HCT116 (cell line): ENCODE measurements around the gene HERC3. TPM values are rescaled to one million over a fixed set of nuclear protein-coding genes. Genes with fewer than 3 reads are reported as not detected.
A peak's percentile ranks its signal among the peaks of the same experiment; 100 is the strongest.

ENCODE experiments used
- ATAC-seq: fragments of 200-7000 bp; cut with Tn5 transposase; 2 replicates; pipeline ENCODE4 v1.9.1; 2020; ENCODE audit warnings: mild to moderate bottlenecking, moderate library complexity
- BruUV-seq: library from RNA; stranded (reverse); fragments of 400-500 nt; replicated peaks from 2 replicates; lab custom pipeline; 2021; lab: Mats Ljungman, UMichigan
- CTCF ChIA-PET: fragments of 300-600 bp; sonication (Branson Sonifier 250); formaldehyde crosslinking; loops from one replicate; lab custom pipeline; 2021; ENCODE audit warnings: antibody characterized with exemption; lab: Charles Lee
- POLR2A ChIA-PET: fragments of 300-600, 350-600 bp; sonication (Branson Sonifier 250); formaldehyde crosslinking; loops from one replicate; lab custom pipeline; 2021; ENCODE audit warnings: antibody characterized with exemption; lab: Charles Lee
- RAD21 ChIA-PET, 2 experiments: fragments of 300-600 bp; sonication (Branson Sonifier 250); formaldehyde crosslinking; loops; one replicate each; lab custom pipeline; 2023; ENCODE audit warnings: low total read pairs in 2 of 2; ENCODE audit not compliant: uncharacterized antibody in 2 of 2, unreplicated experiment in 2 of 2, low non-redundant PET in 1 of 2; lab: Charles Lee
- DNase-seq: peaks from one replicate; pipeline ENCODE4 v3.0.0-alpha.2; 2010; ENCODE audit warnings: low read depth, low spot score
- H2AFZ ChIP-seq: fragments of 200-600 bp; shearing (Covaris generic), sonication (generic); 2 replicates; pipeline ENCODE4 v1.6.1; 2017; ENCODE audit warnings: low read depth, mixed run types, mixed read lengths, antibody characterized with exemption, low read length; ENCODE audit not compliant: poor library complexity, severe bottlenecking
- H3K27ac ChIP-seq: 2 replicates; pipeline ENCODE4 v1.5.1; 2012; ENCODE audit warnings: low read depth, low read length
- H3K27me3 ChIP-seq: fragments of 200-600 bp; sonication (generic); 2 replicates; pipeline ENCODE4 v1.6.1; 2016; ENCODE audit warnings: mixed run types, low read length, mixed read lengths; ENCODE audit not compliant: insufficient read depth
- H3K36me3 ChIP-seq, 2 experiments: fragments of 200-500 bp in 1 of 2; fragments of 200-600 bp in 1 of 2; sonication (Bioruptor generic) in 1 of 2; sonication (generic) in 1 of 2; 2 replicates each; pipeline versions ENCODE4 v1.5.1 to v1.6.1; 2014 to 2016; ENCODE audit warnings: low read length in 2 of 2, inconsistent platforms in 1 of 2, mixed read lengths in 1 of 2, mixed run types in 1 of 2; ENCODE audit not compliant: insufficient read depth in 2 of 2, control insufficient read depth in 1 of 2
- H3K4me1 ChIP-seq, 2 experiments: fragments of 200-600 bp in 1 of 2; sonication (generic) in 1 of 2; 2 replicates each; pipeline versions ENCODE4 v1.5.1 to v1.6.1; 2012 to 2017; ENCODE audit warnings: low read length in 2 of 2, inconsistent platforms in 1 of 2, mild to moderate bottlenecking in 1 of 2, mixed read lengths in 1 of 2, mixed run types in 1 of 2, moderate library complexity in 1 of 2; ENCODE audit not compliant: insufficient read depth in 2 of 2, control insufficient read depth in 1 of 2
- H3K4me2 ChIP-seq: fragments of 200-600 bp; sonication (generic); 2 replicates; pipeline ENCODE4 v1.6.1; 2017; ENCODE audit warnings: mixed run types, low read length, mixed read lengths
- H3K4me3 ChIP-seq, 2 experiments: fragments of 200-600 bp in 1 of 2; sonication (generic) in 1 of 2; replicated peaks in 1 of 2; 2 replicates each; pipeline ENCODE4 v1.5.1; 2011 to 2016; ENCODE audit warnings: low read length in 2 of 2, control low read depth in 1 of 2, low read depth in 1 of 2, mild to moderate bottlenecking in 1 of 2, mixed read lengths in 1 of 2, mixed run types in 1 of 2
- H3K79me2 ChIP-seq: fragments of 200-600 bp; sonication (generic); 2 replicates; pipeline ENCODE4 v1.6.1; 2017; ENCODE audit warnings: mild to moderate bottlenecking, mixed run types, low read length, moderate library complexity, mixed read lengths; ENCODE audit not compliant: insufficient read depth
- H3K9ac ChIP-seq: fragments of 200-600 bp; sonication (generic); 2 replicates; pipeline ENCODE4 v1.6.1; 2016; ENCODE audit warnings: low read length, mixed read lengths
- H3K9me2 ChIP-seq: fragments of 200-600 bp; sonication (generic), shearing (Covaris generic); 2 replicates; pipeline ENCODE4 v1.6.1; 2017; ENCODE audit warnings: mixed run types, mild to moderate bottlenecking, moderate library complexity; ENCODE audit not compliant: insufficient read depth
- H3K9me3 ChIP-seq, 2 experiments: fragments of 200-500 bp in 1 of 2; fragments of 200-600 bp in 1 of 2; sonication (Bioruptor generic) in 1 of 2; sonication (generic) in 1 of 2; 2 replicates each; pipeline ENCODE4 v1.6.1; 2014 to 2017; ENCODE audit warnings: low read length in 2 of 2, mixed read lengths in 2 of 2, inconsistent platforms in 1 of 2, low read depth in 1 of 2, mild to moderate bottlenecking in 1 of 2, mixed run types in 1 of 2, moderate library complexity in 1 of 2; ENCODE audit not compliant: control insufficient read depth in 1 of 2, insufficient read depth in 1 of 2
- H4K20me1 ChIP-seq: fragments of 200-600 bp; sonication (generic), shearing (Covaris generic); 2 replicates; pipeline ENCODE4 v1.6.1; 2017; ENCODE audit warnings: mixed run types, mild to moderate bottlenecking, moderate library complexity; ENCODE audit not compliant: insufficient read depth
- EZH2 ChIP-seq: fragments of 200-600 bp; sonication (generic); IDR thresholded peaks from 2 replicates; pipeline ENCODE4 v1.6.1; 2017; ENCODE audit warnings: antibody characterized with exemption, mixed run types
- EZH2phosphoT487 ChIP-seq: fragments of 200-600 bp; IDR thresholded peaks from 2 replicates; pipeline ENCODE4 v1.6.1; 2018; ENCODE audit warnings: antibody characterized with exemption, borderline replicate concordance
- FOSL1 ChIP-seq: IDR thresholded peaks from 2 replicates; pipeline ENCODE4 v1.6.1; 2012; ENCODE audit warnings: low read depth
- POLR2AphosphoS5 ChIP-seq: IDR thresholded peaks from 2 replicates; pipeline ENCODE4 v1.6.1; 2011; ENCODE audit warnings: mild to moderate bottlenecking, low read depth, low read length, moderate library complexity
- RAD21 ChIP-seq: IDR thresholded peaks from 2 replicates; pipeline ENCODE4 v1.6.1; 2012; ENCODE audit warnings: low read depth, mild to moderate bottlenecking
- SIN3A ChIP-seq: IDR thresholded peaks from 2 replicates; pipeline ENCODE4 v1.6.1; 2012; ENCODE audit warnings: low read depth
- SP1 ChIP-seq: IDR thresholded peaks from 2 replicates; pipeline ENCODE4 v1.6.1; 2012; ENCODE audit warnings: low read depth
- SRF ChIP-seq: IDR thresholded peaks from 2 replicates; pipeline ENCODE4 v1.6.1; 2012; ENCODE audit warnings: low read depth
- YY1 ChIP-seq: IDR thresholded peaks from 2 replicates; pipeline ENCODE4 v1.6.1; 2011; ENCODE audit warnings: low read length, low read depth, moderate library complexity, mild to moderate bottlenecking; ENCODE audit not compliant: insufficient replicate concordance; ENCODE audit errors: extremely low read depth
- ZFX ChIP-seq: fragments of 450-650 bp; IDR thresholded peaks from 2 replicates; pipeline ENCODE4 v1.6.1; 2017
- ZNF274 ChIP-seq: fragments of 200-500 bp; sonication (Bioruptor generic); IDR thresholded peaks from 2 replicates; pipeline ENCODE4 v1.6.1; 2014; ENCODE audit warnings: mild to moderate bottlenecking, low read depth, low read length, inconsistent platforms
- intact Hi-C: fragments of 100-400 bp; cut with micrococcal nuclease; formaldehyde crosslinking; loops from 2 replicates; pipeline ENCODE4 v1.10.0; 2022
- total RNA-seq: library from RNA; stranded (reverse); gene quantifications from one replicate; pipeline ENCODE4 v1.2.1, GENCODE V29; 2021; ENCODE audit not compliant: unreplicated experiment
- TF ChIP-seq, protein P1 (sequence below), 3 experiments: fragments of 200-600 bp in 1 of 3; sonication (generic) in 1 of 3; IDR thresholded peaks in 2 of 3; conservative IDR thresholded peaks in 1 of 3; 2 replicates each; pipeline ENCODE4 v1.5.1; 2012 to 2017; ENCODE audit warnings: low read depth in 2 of 3, low read length in 2 of 3, antibody characterized with exemption in 1 of 3, borderline replicate concordance in 1 of 3, control low read depth in 1 of 3, mild to moderate bottlenecking in 1 of 3, mixed read lengths in 1 of 3, mixed run types in 1 of 3, moderate library complexity in 1 of 3; ENCODE audit not compliant: insufficient read depth in 1 of 3
- TF ChIP-seq, protein P2 (sequence below): IDR thresholded peaks from 2 replicates; pipeline ENCODE4 v1.6.1; 2012; ENCODE audit warnings: low read depth
- TF ChIP-seq, protein P3 (sequence below): IDR thresholded peaks from 2 replicates; pipeline ENCODE4 v1.6.1; 2012

HERC3 gene
- total RNA-seq, 1 experiment from 2014 or later = 10.8 TPM

DNA sequence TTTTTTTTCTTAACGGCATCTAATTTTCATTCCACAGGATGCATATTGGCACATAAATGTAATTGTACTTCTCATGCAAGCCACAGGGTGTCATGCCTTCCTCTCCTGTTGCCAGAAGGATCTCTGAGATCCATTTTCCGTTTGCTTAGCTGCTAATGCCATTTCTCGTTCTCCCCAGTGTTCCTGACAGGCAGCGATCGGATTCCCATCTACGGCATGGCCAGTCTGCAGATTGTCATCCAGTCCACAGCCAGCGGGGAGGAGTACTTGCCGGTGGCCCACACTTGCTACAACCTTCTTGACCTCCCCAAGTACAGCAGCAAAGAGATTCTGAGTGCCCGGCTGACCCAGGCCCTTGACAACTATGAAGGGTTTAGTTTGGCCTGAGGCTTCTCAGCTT, 114.3 kb downstream of the HERC3 start:
- no peak overlapping the region for H3K4me3 ChIP-seq
- TF ChIP-seq EZH2 (no peak), RAD21 (peak; percentile 48), EZH2phosphoT487 (no peak)
- TF ChIP-seq, protein P1, sequence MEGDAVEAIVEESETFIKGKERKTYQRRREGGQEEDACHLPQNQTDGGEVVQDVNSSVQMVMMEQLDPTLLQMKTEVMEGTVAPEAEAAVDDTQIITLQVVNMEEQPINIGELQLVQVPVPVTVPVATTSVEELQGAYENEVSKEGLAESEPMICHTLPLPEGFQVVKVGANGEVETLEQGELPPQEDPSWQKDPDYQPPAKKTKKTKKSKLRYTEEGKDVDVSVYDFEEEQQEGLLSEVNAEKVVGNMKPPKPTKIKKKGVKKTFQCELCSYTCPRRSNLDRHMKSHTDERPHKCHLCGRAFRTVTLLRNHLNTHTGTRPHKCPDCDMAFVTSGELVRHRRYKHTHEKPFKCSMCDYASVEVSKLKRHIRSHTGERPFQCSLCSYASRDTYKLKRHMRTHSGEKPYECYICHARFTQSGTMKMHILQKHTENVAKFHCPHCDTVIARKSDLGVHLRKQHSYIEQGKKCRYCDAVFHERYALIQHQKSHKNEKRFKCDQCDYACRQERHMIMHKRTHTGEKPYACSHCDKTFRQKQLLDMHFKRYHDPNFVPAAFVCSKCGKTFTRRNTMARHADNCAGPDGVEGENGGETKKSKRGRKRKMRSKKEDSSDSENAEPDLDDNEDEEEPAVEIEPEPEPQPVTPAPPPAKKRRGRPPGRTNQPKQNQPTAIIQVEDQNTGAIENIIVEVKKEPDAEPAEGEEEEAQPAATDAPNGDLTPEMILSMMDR (IDR thresholded peaks at IDR 0.05 in 2 of 3, conservative IDR thresholded peaks at IDR 0.05 in 1 of 3; ENCODE audit: borderline replicate concordance in 1 of 3, insufficient read depth in 1 of 3, low read depth in 2 of 3, low read length in 2 of 3) = peak in 2 of 3 experiments; percentile 24 to 48; a peak in 3 of 6 replicates
- intact Hi-C loops = loop anchor here (1.0 to 2.0 kb wide), 2 partner anchors 84 to 318 kb away; no protein-coding TSS in a partner anchor
- H2AFZ ChIP-seq = no peak overlapping the region
- H3K27ac ChIP-seq = no peak overlapping the region
- ATAC-seq (peak; percentile 52; the same call in 1 of the 2 replicates), DNase-seq (no peak)
- H3K27me3 ChIP-seq = no peaks in the 10 kb centered on the region
- H3K79me2 ChIP-seq = no peaks in the 10 kb centered on the region
- H3K4me2 ChIP-seq = no peak overlapping the region
- no peaks in the 10 kb centered on the region for H3K9me2 ChIP-seq
- H3K36me3 ChIP-seq = no peaks in the 10 kb centered on the region
- no peaks in the 10 kb centered on the region for H4K20me1 ChIP-seq
- H3K9ac ChIP-seq = no peak overlapping the region
- H3K4me1 ChIP-seq = no peaks in the 10 kb centered on the region
- no peaks in the 10 kb centered on the region for H3K9me3 ChIP-seq
- ChIA-PET RAD21 (no interaction called here), POLR2A (no interaction called here), CTCF (interaction anchor here (1.0 to 1.5 kb wide), 3 partner anchors 84 to 317 kb away, joined by 3 to 10 read pairs (median 4); no protein-coding TSS in a partner anchor)
- BruUV-seq = no TSS peak

DNA sequence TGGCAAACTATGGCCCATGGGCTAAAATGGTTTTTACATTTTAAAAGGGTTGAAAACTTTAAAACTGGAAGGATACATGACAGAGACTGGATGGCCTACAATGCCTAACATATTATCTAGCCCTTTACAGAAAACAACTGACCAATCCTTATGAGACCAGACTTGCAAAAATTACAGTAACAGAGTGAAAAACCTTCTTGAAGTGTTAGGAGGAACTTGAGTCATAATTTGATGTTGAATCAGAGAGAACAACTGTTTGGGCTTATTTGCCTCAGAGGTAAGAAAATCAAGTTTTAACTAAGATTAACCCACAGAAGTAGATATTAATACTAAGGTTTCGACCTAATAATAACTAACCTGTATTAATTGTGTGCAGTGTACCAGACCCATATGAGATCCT, 117.7 kb downstream of the HERC3 start:
- no peak overlapping the region for H3K4me2 ChIP-seq
- ATAC-seq (no peak), DNase-seq (no peak)
- no peak overlapping the region for H3K9ac ChIP-seq
- no TSS peak for BruUV-seq
- no peaks in the 10 kb centered on the region for H3K79me2 ChIP-seq
- ChIA-PET RAD21 (no interaction called here), CTCF (interaction anchor here (1.0 kb wide), 1 partner anchor 37 kb away, joined by 3 read pairs; no protein-coding TSS in a partner anchor), POLR2A (no interaction called here)
- intact Hi-C loops = no loop called here
- no peaks in the 10 kb centered on the region for H3K4me1 ChIP-seq
- no peak overlapping the region for H3K4me3 ChIP-seq
- no peak overlapping the region for H2AFZ ChIP-seq
- H3K36me3 ChIP-seq = no peaks in the 10 kb centered on the region
- H3K27me3 ChIP-seq = no peaks in the 10 kb centered on the region
- H3K9me3 ChIP-seq = no peaks in the 10 kb centered on the region
- H4K20me1 ChIP-seq = no peaks in the 10 kb centered on the region
- H3K27ac ChIP-seq = no peak overlapping the region
- H3K9me2 ChIP-seq = no peaks in the 10 kb centered on the region
- TF ChIP-seq SRF = no peak
- no peak for TF ChIP-seq SP1
- TF ChIP-seq RAD21 = no peak
- TF ChIP-seq ZFX = no peak
- no peak for TF ChIP-seq FOSL1
- TF ChIP-seq EZH2 = no peak
- no peak for TF ChIP-seq SIN3A
- no peak for TF ChIP-seq ZNF274
- TF ChIP-seq, protein P2, sequence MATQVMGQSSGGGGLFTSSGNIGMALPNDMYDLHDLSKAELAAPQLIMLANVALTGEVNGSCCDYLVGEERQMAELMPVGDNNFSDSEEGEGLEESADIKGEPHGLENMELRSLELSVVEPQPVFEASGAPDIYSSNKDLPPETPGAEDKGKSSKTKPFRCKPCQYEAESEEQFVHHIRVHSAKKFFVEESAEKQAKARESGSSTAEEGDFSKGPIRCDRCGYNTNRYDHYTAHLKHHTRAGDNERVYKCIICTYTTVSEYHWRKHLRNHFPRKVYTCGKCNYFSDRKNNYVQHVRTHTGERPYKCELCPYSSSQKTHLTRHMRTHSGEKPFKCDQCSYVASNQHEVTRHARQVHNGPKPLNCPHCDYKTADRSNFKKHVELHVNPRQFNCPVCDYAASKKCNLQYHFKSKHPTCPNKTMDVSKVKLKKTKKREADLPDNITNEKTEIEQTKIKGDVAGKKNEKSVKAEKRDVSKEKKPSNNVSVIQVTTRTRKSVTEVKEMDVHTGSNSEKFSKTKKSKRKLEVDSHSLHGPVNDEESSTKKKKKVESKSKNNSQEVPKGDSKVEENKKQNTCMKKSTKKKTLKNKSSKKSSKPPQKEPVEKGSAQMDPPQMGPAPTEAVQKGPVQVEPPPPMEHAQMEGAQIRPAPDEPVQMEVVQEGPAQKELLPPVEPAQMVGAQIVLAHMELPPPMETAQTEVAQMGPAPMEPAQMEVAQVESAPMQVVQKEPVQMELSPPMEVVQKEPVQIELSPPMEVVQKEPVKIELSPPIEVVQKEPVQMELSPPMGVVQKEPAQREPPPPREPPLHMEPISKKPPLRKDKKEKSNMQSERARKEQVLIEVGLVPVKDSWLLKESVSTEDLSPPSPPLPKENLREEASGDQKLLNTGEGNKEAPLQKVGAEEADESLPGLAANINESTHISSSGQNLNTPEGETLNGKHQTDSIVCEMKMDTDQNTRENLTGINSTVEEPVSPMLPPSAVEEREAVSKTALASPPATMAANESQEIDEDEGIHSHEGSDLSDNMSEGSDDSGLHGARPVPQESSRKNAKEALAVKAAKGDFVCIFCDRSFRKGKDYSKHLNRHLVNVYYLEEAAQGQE = no peak
- TF ChIP-seq, protein P3, sequence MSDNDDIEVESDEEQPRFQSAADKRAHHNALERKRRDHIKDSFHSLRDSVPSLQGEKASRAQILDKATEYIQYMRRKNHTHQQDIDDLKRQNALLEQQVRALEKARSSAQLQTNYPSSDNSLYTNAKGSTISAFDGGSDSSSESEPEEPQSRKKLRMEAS = no peak
- no peak for TF ChIP-seq YY1
- no peak for TF ChIP-seq POLR2AphosphoS5
